HPDE6-E6E7 (cell line): ENCODE results near the gene TXNL4B.

Experiments used
- DNase-seq: peaks from one replicate; pipeline ENCODE4 v3.0.0; 2011; ENCODE audit warnings: missing footprints; ENCODE audit errors: extremely low spot score

Gene TXNL4B

DNA sequence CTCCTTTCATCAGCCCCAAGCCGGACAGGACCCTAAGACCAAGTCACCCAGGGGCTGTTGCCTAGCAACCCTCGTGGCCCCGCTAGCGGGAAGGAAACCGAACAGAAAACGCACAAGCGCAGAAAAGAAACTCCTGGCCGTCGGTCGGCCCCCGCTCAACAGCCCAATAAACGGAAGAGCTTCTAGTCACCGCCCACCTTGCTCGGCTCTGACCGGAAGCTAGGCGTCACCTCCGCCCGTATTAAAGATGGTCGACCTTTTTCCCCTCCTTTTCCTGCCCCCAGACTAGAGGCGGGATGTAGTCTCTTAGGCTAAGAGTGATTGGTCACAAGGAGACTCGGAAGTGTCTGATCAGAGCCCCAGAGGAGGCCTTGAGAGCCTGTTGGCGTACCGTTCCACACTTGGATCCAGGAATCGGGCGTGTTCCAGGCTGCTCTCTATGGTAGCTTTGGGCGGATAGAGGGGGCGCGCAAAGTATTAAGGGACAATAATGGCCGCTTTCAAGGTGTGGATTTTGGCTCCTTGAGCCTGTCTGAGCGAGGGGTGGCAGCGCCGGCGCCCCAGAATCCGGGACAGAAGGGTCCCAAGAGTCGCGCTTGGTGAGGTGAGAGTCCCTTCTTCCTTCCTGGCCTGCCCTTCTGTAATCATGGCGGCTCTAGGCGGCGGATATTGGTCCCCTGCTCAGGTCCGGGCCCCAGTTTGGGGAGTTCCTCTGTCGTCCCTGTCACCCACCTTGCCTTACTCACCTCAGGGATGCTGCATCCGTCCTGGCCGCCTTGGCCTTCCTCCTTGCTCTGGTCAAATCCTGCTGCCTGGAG lies at the start of gene TXNL4B, which contains the start of gene DHX38:
Gene TXNL4B, minus strand, starts transcription at position 173 of the 818 bp plus-strand sequence. CDS start 2,871 bp downstream, outside the sequence.
Gene DHX38, plus strand, starts transcription at position 400 of the 818 bp plus-strand sequence. CDS start 2,311 bp downstream, outside the sequence.
- DNase-seq: peak; percentile 100

DNA sequence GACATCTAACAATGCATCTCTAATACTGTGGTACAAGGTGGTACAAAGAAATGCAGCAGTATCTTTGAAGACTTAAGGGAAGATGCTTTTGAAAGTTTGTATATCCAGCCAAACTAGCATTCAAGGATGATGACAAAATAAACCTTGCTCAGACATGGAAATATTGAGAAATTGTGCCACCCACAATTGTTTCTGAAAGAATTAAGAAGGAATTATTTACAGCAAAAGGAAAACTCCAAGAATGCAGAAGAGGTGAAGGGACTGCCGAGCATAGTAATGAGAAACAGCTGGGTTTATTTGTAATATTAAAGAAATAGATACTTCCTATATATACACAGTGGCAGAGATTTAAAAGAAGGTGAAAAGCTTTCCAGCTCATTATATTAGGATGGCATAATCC lies 49.1 kb upstream of the TXNL4B start:
- DNase-seq: no peak

- DNase-seq: no peak
Measured at GRCh38 chr16:72139908-72140307, 46.5 kb upstream of the TXNL4B start.

DNA sequence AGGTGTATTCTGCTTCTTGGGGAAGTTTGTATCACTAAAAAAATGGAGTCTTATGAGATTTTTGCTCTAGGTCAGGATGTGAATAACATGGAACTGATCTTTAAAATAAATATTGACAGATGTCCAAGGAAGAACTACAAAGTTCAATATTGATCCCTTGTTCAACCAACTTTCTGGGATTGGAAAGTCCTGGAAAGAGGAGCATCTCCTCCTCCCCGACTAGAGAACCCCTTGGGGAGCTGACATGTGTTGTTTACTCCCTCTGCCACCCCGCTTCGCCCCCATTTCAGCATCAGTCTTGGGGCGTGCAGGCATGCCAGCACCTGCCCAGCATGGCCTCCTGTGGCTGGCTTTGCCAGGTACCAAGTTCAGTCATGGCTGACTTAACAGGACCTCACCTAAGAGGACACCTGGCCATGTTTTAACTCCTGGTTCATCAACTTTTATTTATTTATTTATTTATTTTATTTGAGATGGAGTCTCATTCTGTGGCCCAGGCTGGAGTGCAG lies 44.7 kb upstream of the TXNL4B start:
- no peak for DNase-seq

DNA sequence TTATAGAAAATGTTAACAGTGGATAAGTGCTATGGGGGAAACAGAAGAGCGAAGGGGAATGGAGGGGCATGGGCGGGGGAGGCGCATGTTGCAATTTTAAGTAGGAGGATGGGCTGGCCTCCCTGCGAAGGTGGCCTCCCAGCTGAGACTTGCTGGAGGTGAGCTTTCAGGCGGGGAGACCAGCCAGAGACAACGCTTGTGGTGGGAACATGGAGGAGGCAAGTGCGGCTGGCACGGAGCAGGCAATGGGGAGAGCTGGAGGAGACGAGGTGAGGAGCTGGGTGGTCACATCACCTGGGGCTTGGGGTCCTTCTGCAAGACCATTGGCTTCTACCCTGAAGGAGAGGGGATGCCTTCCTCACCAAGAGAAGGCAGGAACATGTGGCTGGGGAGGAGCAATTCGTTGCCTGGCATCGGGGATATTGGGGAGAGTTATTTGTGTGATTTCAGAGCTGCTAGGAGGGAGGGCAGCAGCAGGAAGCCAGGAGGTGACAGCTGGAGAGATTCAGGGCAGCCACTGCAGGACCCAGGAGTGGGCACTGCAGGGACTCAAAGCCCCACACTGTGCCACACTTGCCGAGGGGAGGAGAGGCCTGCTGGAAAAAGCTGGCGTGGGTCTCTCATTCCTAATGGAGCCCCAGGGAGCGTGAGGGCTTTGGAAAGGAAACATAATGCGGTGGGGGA lies 44.1 kb upstream of the TXNL4B start:
- no peak for DNase-seq

- no peak for DNase-seq
Measured at GRCh38 chr16:72134507-72134906, 41.1 kb upstream of the TXNL4B start.

GRCh38 chr16:72132726-72133125 lies 39.3 kb upstream of the TXNL4B start:
- DNase-seq: no peak

DNA sequence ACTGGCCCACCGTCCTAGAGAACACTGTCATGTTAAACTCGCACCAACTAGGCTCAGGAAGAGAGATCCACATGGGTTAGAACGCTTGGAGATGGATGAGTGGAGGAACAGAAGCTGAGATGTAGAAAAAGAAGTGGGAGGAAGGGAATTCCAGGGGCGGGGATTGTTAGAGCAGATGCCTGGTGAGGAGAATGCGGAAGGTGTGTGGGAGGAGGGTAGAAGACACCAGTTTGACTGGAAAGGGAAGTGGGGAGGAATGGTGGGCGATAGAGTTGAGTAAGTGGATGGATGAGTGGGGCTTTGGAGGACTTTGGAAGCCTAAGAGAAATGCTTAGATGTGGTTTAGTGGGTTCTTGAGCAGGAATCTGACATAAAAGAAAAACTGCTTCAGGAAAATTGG lies 37.6 kb upstream of the TXNL4B start:
- no peak for DNase-seq

DNA sequence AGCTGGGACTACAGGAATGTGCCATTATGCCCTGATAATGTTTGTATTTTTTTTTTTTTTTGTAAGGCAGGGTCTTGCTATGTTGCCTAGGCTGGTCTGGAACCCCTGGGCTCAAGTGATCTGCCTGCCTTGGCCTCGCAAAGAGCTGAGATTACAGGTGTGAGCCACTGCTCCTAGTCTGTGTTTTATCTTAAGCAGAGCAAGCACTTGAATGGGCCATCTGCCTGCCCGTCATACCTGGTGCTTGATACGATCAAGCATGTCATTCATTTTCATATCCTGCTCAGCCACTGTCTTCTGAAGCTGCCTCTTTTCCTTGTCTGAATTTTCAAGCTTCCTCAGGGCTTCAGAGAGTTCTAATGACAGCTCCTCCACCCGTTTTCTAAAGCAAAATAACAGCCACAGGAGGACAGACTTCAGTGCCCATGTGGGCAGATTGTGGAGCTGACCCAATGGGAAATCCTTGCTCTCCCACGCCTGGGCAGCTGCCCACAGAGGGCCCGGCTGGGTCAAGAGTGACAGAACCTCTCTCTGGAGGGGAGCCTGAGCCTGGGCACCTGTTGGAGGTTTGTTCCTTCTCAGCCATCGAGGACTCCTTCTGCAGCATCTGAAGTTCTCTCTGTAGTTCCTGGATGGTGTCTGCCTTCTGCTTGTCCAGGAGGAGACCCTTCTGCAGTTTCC lies 36.7 kb upstream of the TXNL4B start:
- DNase-seq: no peak

- DNase-seq: no peak
Measured at GRCh38 chr16:72128701-72129100, 35.3 kb upstream of the TXNL4B start.

GRCh38 chr16:72126429-72126765 lies 33.0 kb upstream of the TXNL4B start:
- DNase-seq: no peak

DNA sequence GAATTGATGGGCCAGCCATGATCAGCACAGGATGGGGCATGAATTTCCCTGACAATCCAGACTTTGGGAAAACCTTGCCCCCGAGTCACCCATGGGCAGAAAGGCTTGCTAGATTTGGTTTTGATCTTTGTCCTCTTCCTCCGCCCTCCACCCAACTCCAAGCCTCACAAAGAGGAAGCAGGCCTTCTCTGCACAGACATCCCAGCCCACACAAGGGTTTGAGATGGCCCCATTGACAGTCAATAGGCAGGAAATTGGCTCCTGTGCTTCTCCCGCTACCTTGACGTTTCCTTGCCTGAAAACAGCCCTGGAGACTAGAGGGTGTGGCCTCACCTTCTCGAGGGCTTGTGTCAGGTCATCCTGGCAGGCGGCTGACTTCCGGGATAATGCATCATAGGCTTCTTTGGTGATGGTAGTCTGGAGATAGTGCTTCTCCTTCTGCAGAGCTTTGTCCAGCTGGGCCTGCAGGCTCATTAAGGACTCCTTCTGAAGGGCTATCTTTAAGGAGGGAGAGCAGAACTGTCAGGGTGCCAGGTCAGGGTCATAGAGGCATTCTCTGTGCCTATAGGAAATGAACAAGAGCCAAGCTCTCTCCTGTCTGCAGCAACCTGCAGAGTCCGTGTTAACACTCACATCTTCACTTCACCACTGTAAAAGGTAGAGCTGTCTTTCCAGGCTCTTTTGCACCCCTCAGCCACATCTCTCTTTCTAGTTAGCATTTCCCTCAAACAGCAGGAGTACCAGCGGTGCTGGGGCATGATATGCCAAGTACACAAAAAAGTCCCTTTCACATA lies 32.4 kb upstream of the TXNL4B start:
- DNase-seq: no peak

DNA sequence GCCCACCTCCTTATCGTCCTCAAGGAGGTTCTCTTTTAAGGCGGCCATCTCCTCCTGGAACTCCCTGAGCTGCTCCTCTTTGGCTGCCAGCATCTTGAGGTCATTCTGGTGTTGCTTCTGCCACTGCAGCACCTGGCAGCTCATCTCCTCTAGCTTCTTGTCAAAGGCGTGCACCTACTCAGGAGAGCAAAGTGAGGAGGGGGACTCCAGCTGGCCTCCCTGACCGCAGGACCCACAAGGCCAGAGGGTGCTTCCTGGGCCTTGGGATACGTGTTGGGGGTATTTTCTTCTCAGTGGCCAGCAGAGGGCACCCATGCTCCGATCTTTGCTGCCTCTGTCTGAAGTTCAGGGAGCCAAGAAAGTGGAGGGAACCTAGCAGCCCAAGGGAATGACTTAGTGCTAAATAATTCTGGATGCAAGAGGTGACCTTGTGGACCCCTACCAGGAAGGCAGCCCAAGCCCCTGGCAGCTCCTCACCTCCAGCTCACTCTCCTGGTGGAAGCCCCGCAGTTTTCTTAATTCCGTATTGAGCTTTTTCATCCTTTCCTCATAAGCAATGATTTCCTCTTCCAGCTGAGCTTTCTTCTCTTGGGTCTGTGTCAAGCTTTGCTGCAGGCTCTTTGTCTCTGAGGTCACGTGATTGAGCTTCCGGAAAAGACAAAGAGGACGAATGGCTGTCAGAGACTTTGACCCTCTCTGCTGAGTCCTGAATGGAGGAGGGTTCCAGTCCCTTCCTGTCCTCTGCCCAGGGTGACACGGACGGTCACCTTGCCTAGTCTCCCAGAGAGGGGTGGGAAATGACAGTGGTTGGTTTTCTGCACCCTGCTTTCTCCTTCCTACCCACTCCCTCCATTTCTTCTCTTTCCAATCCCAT lies 31.6 kb upstream of the TXNL4B start:
- peak; percentile 76 for DNase-seq

DNA sequence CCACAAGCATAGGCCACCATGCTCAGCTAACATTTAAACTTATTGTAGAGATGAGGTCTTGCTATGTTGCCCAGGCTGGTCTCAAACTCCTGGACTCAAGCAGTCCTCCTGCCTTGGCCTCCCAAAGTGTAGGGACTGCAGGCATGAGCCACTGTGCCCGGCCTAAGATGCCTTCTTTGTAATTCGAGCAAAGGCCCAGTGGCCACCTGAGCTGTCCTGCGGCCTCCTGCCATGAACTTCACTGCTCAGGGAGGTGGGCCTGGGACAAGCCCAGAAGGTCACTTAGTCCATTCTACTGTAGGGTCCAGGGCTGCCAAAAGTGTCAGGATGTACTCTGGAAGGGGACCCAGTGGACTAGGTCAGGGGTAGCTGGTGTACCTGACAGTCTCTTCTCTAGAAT lies 30.7 kb upstream of the TXNL4B start:
- DNase-seq: no peak

DNA sequence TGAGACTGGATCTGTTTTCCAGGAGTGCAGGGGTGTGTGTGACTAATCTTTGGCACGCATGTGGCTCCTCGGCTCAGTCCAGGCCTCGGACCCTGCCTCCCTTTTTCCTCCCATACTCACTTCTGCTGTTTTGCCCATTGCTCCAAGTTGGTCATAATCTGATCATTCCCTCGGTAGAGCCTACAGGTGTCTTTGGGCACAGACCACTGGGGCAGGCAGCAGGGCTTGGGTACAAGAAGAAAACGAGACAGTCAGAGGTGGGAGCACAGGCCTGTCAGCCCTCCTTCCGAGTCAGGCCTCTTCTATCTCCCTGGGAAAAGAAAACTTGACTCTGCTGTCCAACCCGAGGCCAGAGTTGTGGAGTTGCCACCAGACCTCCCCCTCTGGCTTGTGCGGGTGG lies 30.0 kb upstream of the TXNL4B start:
- DNase-seq: no peak

DNA sequence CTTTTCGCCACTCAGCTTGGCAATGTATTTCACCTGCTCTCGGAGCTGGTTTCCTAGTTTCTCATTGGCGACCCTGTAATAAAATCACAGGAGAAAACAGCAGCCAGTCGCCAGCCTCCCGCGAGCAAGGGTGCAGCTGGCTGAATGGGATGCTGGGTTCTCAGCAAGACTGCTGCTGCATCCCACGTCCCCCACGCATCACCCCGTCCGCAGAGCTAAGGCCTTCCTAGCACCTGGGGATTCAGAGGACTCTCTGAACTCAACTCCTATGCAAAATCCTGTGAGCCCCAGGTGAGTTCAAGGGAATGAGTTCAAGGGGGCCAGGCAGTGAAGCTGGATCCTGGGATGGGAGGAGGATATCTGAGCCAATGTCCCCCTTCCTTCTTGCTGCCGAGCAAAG lies 29.5 kb upstream of the TXNL4B start:
- no peak for DNase-seq

- DNase-seq: no peak
Measured at GRCh38 chr16:72122308-72122707, 28.9 kb upstream of the TXNL4B start.

DNA sequence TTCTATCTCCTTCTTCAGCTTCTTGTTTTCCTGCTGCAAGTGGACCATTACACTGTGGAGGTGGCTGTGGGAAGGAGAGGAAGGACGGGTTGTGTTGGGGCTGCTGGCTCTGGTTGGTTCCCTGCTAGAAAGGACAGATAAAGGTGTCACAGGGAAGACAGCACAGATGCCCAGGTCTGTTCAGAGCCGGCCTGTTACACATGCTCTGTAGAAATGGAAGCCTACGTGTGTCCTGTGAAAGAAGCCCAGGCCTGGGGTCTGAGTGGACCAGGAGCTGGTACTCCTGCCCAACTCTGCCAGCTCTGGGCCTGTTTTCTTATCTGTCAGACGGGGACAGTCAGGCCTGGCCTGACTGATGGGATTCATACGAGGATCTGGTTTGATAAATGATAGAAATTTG lies 26.6 kb upstream of the TXNL4B start:
- DNase-seq: no peak

DNA sequence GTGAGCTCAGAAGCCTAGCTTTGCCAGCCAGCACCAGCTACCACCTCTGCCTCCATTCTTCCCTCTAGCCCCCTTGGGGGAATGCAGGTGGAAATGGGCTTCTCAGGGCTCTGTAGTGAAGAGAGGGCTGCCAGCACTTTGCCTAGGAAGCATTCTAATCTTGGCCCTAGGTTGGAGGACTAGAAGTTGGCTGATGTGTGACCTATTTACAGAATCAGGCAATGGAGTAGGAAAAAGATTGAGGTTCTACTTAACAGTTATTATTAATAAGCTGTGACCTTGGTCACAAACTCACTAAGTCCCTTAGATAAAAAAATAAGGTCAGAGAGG lies 20.2 kb upstream of the TXNL4B start:
- no peak for DNase-seq

DNA sequence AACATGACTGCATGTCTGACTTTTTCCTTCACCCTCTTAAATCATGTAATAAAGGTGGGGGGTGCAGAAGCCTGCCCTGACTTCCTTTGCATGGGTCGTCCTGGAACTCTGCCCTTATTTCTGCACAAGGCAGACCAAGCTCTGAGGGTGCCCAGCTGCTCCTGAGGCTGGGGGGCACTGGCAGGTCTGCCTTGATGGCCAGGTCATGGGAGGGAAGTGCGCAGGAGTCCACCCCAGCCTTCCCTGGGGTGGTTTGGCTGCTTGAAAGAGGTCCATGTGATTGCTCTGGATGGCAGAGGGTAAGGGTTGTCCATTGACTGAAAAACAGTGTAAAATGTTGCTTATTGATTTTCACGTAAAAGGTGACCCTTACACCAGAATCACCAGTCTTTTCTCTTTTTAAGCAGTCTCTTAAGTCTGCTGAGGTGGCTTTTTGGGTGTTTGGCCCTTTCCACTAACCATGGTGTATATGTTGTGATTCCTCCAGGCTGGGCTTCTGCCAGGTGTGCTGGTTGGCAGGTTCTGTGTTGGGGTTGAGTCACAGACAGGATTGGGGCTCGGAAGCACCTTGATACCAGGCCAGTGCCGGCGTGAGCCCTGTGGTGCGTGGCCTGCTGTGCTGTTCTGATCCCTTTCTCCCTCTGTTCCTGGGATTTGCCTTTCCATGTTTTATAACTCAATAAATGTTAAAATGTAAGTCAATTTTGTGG lies 19.6 kb upstream of the TXNL4B start:
- DNase-seq: no peak
